ENCODE data around the gene IDE.
"Not testable (repeated sequence)": the region's sequence is repeated elsewhere in the genome, so short reads cannot be mapped to it uniquely, and the experiment has no call there.

Gene IDE

GRCh38 chr10:92483539-92483938 is 90.4 kb downstream of the IDE start:
- DNase-seq, result no peak

GRCh38 chr10:92480413-92480812 is 93.5 kb downstream of the IDE start:
- DNase-seq, result no peak

- no peak for DNase-seq
Measured at GRCh38 chr10:92479547-92479946, 94.3 kb downstream of the IDE start.

- no peak for DNase-seq
Measured at GRCh38 chr10:92478536-92478935, 95.4 kb downstream of the IDE start.

- no peak for DNase-seq
Measured at GRCh38 chr10:92475357-92475868, 98.5 kb downstream of the IDE start.

- no peak for DNase-seq
Measured at GRCh38 chr10:92470026-92470425, 103.9 kb downstream of the IDE start.

- no peak for DNase-seq
Measured at GRCh38 chr10:92464364-92464763, 109.5 kb downstream of the IDE start.

- no peak for DNase-seq
Measured at GRCh38 chr10:92463582-92463981, 110.3 kb downstream of the IDE start.

- DNase-seq, result not testable (repeated sequence)
Measured at GRCh38 chr10:92454955-92455354, 118.9 kb downstream of the IDE start.

GRCh38 chr10:92452313-92452712 is 121.6 kb downstream of the IDE start:
- DNase-seq, result no peak

GRCh38 chr10:92451431-92451830 is 122.5 kb downstream of the IDE start:
- DNase-seq, result no peak

- no peak for DNase-seq
Measured at GRCh38 chr10:92450896-92451295, 123.0 kb downstream of the IDE start.

- no peak for DNase-seq
Measured at GRCh38 chr10:92440578-92440977, 133.3 kb downstream of the IDE start.

GRCh38 chr10:92438220-92438619 is 135.7 kb downstream of the IDE start:
- no peak for DNase-seq

GRCh38 chr10:92436611-92437010 is 137.3 kb downstream of the IDE start:
- no peak for DNase-seq

- not testable (repeated sequence) for DNase-seq
Measured at GRCh38 chr10:92436065-92436464, 137.8 kb downstream of the IDE start.

- no peak for DNase-seq
Measured at GRCh38 chr10:92434385-92434784, 139.5 kb downstream of the IDE start.

GRCh38 chr10:92432596-92432995 is 141.3 kb downstream of the IDE start:
- DNase-seq, result no peak

- DNase-seq, result no peak
Measured at GRCh38 chr10:92430103-92430502, 143.8 kb downstream of the IDE start.

GRCh38 chr10:92421550-92421949 is 152.3 kb downstream of the IDE start:
- peak; percentile 18 for DNase-seq

- peak; percentile 19 for DNase-seq
Measured at GRCh38 chr10:92420546-92421275, 153.2 kb downstream of the IDE start.

- peak; percentile 55 for DNase-seq
Measured at GRCh38 chr10:92419740-92420545, 153.9 kb downstream of the IDE start.

- DNase-seq, result no peak
Measured at GRCh38 chr10:92418891-92419290, 155.0 kb downstream of the IDE start.

GRCh38 chr10:92418221-92418620 is 155.7 kb downstream of the IDE start:
- no peak for DNase-seq
